Ovary (tissue), 9 donors: ENCODE data around the gene PTPRN2. TPM values are rescaled to one million over a fixed set of nuclear protein-coding genes. Genes with fewer than 3 reads are reported as not detected.
"Not testable (repeated sequence)": the region's sequence is repeated elsewhere in the genome, so short reads cannot be mapped to it uniquely, and the experiment has no call there.

Experiments used
- DNase-seq, 5 donors: peaks; one replicate each; pipeline ENCODE4 v3.0.0-alpha.2; 2019 to 2020
- H3K27ac ChIP-seq, 2 donors: fragments of 200-600 bp; one replicate each; pipeline versions ENCODE4 v1.5.1 to v1.8.0; 2019 to 2022
- H3K27me3 ChIP-seq: fragments of 200-600 bp; one replicate; pipeline ENCODE4 v1.8.0; 2022
- H3K36me3 ChIP-seq: fragments of 200-600 bp; sonication (generic); one replicate; pipeline ENCODE4 v1.5.1; 2019
- H3K4me1 ChIP-seq: one replicate; pipeline ENCODE4 v1.8.1; 2013; ENCODE audit warnings: mild to moderate bottlenecking, moderate library complexity; ENCODE audit not compliant: insufficient read depth
- H3K4me3 ChIP-seq: fragments of 200-600 bp; sonication (generic); one replicate; pipeline ENCODE4 v1.5.1; 2017
- H3K9me3 ChIP-seq, 2 donors: fragments of 200-600 bp in 1 of 2; sonication (generic) in 1 of 2; one replicate each; pipeline versions ENCODE4 v1.5.1 to v1.8.1; 2013 to 2019; ENCODE audit warnings: mild to moderate bottlenecking in 1 of 2, moderate library complexity in 1 of 2
- CTCF ChIP-seq, 3 donors: fragments of 450-650 bp in 2 of 3; fragments of 200-600 bp in 1 of 3; IDR thresholded peaks; one replicate each; pipeline versions ENCODE4 v1.5.1 to v1.8.0; 2016 to 2022; ENCODE audit warnings: antibody characterized with exemption in 3 of 3, mild to moderate bottlenecking in 1 of 3
- EP300 ChIP-seq: sonication (generic); formaldehyde crosslinking; IDR thresholded peaks from one replicate; pipeline ENCODE4 v1.6.1; 2017; ENCODE audit warnings: antibody characterized with exemption
- POLR2A ChIP-seq: fragments of 450-650 bp; IDR thresholded peaks from one replicate; pipeline ENCODE4 v1.6.1; 2017; ENCODE audit warnings: antibody characterized with exemption, mild to moderate bottlenecking, moderate library complexity
- WGBS, 3 donors: extraction: QIAGEN DNeasy Blood & Tissue Kit in 1 of 3; methylation state at CpG; one replicate each; pipeline versions ENCODE4 v1.1.5 to v1.1.7; 2013 to 2017; 5-methylcytosine and 5-hydroxymethylcytosine counted together
- intact Hi-C, 4 donors: fragments of 100-400 bp; cut with DNase I; formaldehyde crosslinking; loops; one replicate each; pipeline versions ENCODE4 v1.11.0 to v1.15.1; 2022 to 2023
- polyA plus RNA-seq, 2 donors: library from polyadenylated mRNA; stranded (reverse); fragments of 200-250 nt in 1 of 2; fragments of 350-450 nt in 1 of 2; fragmentation: Illumina TruSeq in 1 of 2; extraction: RNeasy Lipid Tissue Mini Kit (QIAGEN cat#74804) in 1 of 2; gene quantifications; one replicate each; pipeline ENCODE4 v1.2.3, GENCODE V29; 2013 to 2014
- total RNA-seq, 7 donors: library from RNA; depleted of rRNA in 2 of 7; stranded (reverse); fragments of >200 nt in 2 of 7; fragmentation: NEBNext Ultra II Directional in 3 of 7; extraction: Animal tissue kit (Norgen Biotek cat#: 25700) in 3 of 7; gene quantifications; one replicate each; pipeline versions ENCODE4 v1.1.0 to v1.2.4, GENCODE V29; 2016 to 2023
- donor health status: DM: no; HTN: no; CAD: no; lungs with moderate emphysema.
- donor health status: DM: no; HTN: no; CAD: no.
- donor health status: Bipolar disorder and iron deficiency.
- donor health status: DM: yes; HTN: yes; CAD: no.
- donor health status: DM: no; HTN: no; CAD: no.
- donor health status: DM: yes; HTN: yes; CAD: no.

The PTPRN2 gene
- total and polyA plus RNA-seq, 9 donors = 3.5 to 11.1 (median 5.9) TPM

- no peaks in the 10 kb centered on the region for H3K36me3 ChIP-seq
- TF ChIP-seq EP300 = no peak
- no peak for TF ChIP-seq POLR2A
- no peak for TF ChIP-seq CTCF (IDR thresholded peaks at IDR 0.05)
- H3K9me3 ChIP-seq = no peaks in the 10 kb centered on the region
- H3K27me3 ChIP-seq = no peaks in the 10 kb centered on the region
- intact Hi-C loops = no loop called here
- 86 to 90% (median 88%) methylated on average over 20 of the region's 20 CpGs for WGBS, 3 donors
- H3K4me1 ChIP-seq = no peaks in the 10 kb centered on the region
- no peak overlapping the region for H3K27ac ChIP-seq
- peak in 1 of 5 donors; percentile 2 for DNase-seq
- no peak overlapping the region for H3K4me3 ChIP-seq
These were observed 992.4 kb downstream of the PTPRN2 start for GRCh38 chr7:157595086-157595855.

- H3K9me3 ChIP-seq = no peaks in the 10 kb centered on the region
- H3K4me3 ChIP-seq = no peak overlapping the region
- TF ChIP-seq CTCF (IDR thresholded peaks at IDR 0.05) (no peak), POLR2A (no peak)
- H3K27ac ChIP-seq = no peak overlapping the region
- no peaks in the 10 kb centered on the region for H3K36me3 ChIP-seq
- no peaks in the 10 kb centered on the region for H3K27me3 ChIP-seq
- no peaks in the 10 kb centered on the region for H3K4me1 ChIP-seq
- 91 to 93% (median 92%) methylated on average over 26 of the region's 26 CpGs for WGBS, 3 donors
- peak in 1 of 5 donors; percentile 5 for DNase-seq
- intact Hi-C loops = no loop called here
These were observed 993.3 kb downstream of the PTPRN2 start for GRCh38 chr7:157594306-157594705.

GRCh38 chr7:157593541-157593940, 994.1 kb downstream of the PTPRN2 start:
- 92 to 97% (median 94%) methylated on average over 14 of the region's 14 CpGs for WGBS, 3 donors
- TF ChIP-seq EP300 = no peak
- TF ChIP-seq POLR2A = no peak
- no peak for TF ChIP-seq CTCF (IDR thresholded peaks at IDR 0.05)
- Histone ChIP-seq H3K27me3 (no peaks in the 10 kb centered on the region), H3K4me3 (no peak overlapping the region), H3K36me3 (no peaks in the 10 kb centered on the region), H3K27ac (no peak overlapping the region), H3K4me1 (no peaks in the 10 kb centered on the region), H3K9me3 (no peaks in the 10 kb centered on the region)
- DNase-seq = no peak
- intact Hi-C loops = no loop called here

GRCh38 chr7:157592636-157593320, 994.8 kb downstream of the PTPRN2 start:
- DNase-seq = peak in 1 of 5 donors; percentile 6
- H3K9me3 ChIP-seq = not testable (repeated sequence)
- 89 to 96% (median 92%) methylated on average over 31 of the region's 31 CpGs for WGBS, 3 donors

GRCh38 chr7:157590526-157590925, 997.1 kb downstream of the PTPRN2 start:
- no peak for DNase-seq
- no peaks in the 10 kb centered on the region for H3K4me1 ChIP-seq
- 87 to 93% (median 92%) methylated on average over 13 of the region's 13 CpGs for WGBS, 3 donors
- TF ChIP-seq EP300 = no peak
- TF ChIP-seq CTCF (IDR thresholded peaks at IDR 0.05) = no peak
- H3K27ac ChIP-seq = no peak overlapping the region
- no peaks in the 10 kb centered on the region for H3K9me3 ChIP-seq
- no peak overlapping the region for H3K4me3 ChIP-seq
- intact Hi-C loops = no loop called here
- H3K36me3 ChIP-seq = no peaks in the 10 kb centered on the region
- H3K27me3 ChIP-seq = no peaks in the 10 kb centered on the region

More at GRCh38 chr7:157592636-157593320, 994.8 kb downstream of the PTPRN2 start:
- H3K36me3 ChIP-seq, H3K4me3 ChIP-seq, H3K4me1 ChIP-seq, H3K27me3 ChIP-seq, intact Hi-C loops, H3K27ac ChIP-seq: not testable (repeated sequence)
